ENCODE data around the gene KCNJ10. TPM values are rescaled to one million over a fixed set of nuclear protein-coding genes. Genes with fewer than 3 reads are reported as not detected.

The KCNJ10 gene
- total RNA-seq, 2 donors from 2014 or later = not detected

DNA sequence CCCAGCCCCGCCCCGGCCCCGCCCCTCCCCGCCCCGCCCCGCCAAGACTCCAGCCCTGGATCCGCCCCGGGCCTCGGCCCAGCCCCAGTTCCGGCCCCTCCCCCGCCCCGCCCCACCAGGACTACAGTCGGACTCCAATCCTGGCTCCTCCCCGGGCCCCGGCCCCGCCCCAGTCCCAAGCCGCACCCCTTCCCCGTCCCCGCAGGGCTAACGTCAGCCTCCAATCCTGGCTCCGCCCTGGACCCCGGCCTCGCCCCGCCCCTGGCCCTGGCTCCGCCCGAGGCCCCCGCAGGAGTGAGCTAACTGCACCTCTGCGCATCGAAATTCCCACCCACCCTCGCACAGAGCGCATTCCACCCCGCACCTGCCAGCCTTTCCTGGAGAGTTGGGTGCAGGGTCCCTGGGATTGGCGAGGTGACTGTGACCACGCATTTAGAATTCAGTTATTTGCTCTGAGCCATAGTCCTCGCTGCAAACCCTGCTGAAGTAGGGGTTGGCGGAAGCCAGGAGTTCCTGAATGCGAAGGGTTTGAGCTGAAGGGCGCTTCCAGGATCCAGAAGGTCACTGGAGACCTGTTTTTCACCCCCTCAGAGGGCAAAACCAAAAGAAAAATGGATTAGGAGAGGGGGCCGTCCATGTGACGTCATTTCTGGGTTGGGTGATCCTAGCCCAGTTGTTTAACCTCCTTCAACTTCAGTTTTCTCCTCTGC lies 29.0 kb upstream of the KCNJ10 start:
- Histone ChIP-seq H3K9me3 (no peaks in the 10 kb centered on the region), H3K4me1 (replicated peaks) (peaks cover 12% of the 10 kb centered on the region), H3K27ac (peak overlapping the region; percentile 87 to 97), H3K36me3 (no peaks in the 10 kb centered on the region), H3K27me3 (replicated peaks; ENCODE audit: insufficient read depth) (no peaks in the 10 kb centered on the region), H3K4me3 (peak overlapping the region; percentile 66 to 95)
- intact Hi-C loops (cut with DNase I) = no loop called here
- TF ChIP-seq POLR2A (IDR thresholded peaks at IDR 0.05) (peak; percentile 56), POLR2AphosphoS5 (IDR thresholded peaks at IDR 0.05) (peak; percentile 76)
- TF ChIP-seq, protein P1, sequence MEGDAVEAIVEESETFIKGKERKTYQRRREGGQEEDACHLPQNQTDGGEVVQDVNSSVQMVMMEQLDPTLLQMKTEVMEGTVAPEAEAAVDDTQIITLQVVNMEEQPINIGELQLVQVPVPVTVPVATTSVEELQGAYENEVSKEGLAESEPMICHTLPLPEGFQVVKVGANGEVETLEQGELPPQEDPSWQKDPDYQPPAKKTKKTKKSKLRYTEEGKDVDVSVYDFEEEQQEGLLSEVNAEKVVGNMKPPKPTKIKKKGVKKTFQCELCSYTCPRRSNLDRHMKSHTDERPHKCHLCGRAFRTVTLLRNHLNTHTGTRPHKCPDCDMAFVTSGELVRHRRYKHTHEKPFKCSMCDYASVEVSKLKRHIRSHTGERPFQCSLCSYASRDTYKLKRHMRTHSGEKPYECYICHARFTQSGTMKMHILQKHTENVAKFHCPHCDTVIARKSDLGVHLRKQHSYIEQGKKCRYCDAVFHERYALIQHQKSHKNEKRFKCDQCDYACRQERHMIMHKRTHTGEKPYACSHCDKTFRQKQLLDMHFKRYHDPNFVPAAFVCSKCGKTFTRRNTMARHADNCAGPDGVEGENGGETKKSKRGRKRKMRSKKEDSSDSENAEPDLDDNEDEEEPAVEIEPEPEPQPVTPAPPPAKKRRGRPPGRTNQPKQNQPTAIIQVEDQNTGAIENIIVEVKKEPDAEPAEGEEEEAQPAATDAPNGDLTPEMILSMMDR (IDR thresholded peaks at IDR 0.05) = no peak
- WGBS = 3% methylated on average over 24 of the region's 40 CpGs
- peak; percentile 97 for DNase-seq (ENCODE audit: low spot score)

GRCh38 chr1:160097911-160098851 lies 28.2 kb upstream of the KCNJ10 start, which contains the start of gene IGSF8:
Gene IGSF8, minus strand, starts transcription at chr1:160098619. Its CDS starts 147 bp downstream, at chr1:160098472.
- Histone ChIP-seq H3K36me3 (no peaks in the 10 kb centered on the region), H3K4me3 (peak within 1 kb of the TSS; percentile 66 to 95), H3K27ac (peak within 1 kb of the TSS; percentile 87 to 97), H3K4me1 (replicated peaks) (peaks cover 12% of the 10 kb centered on the region), H3K9me3 (no peaks in the 10 kb centered on the region), H3K27me3 (replicated peaks; ENCODE audit: insufficient read depth) (no peaks in the 10 kb centered on the region)
- intact Hi-C loops (cut with DNase I) = no loop called here
- 2% methylated on average over 30 of the region's 64 CpGs for WGBS
- DNase-seq (ENCODE audit: low spot score) = peak; percentile 90
- peak; percentile 66 for TF ChIP-seq POLR2A (IDR thresholded peaks at IDR 0.05)
- peak; percentile 32 for TF ChIP-seq POLR2AphosphoS5 (IDR thresholded peaks at IDR 0.05)
- TF ChIP-seq, protein P1 (IDR thresholded peaks at IDR 0.05) = no peak

- peaks cover 0 to 3% of the 10 kb centered on the region in 2 donors for H3K36me3 ChIP-seq
- TF ChIP-seq POLR2A (IDR thresholded peaks at IDR 0.05) = no peak
- no peak for TF ChIP-seq POLR2AphosphoS5 (IDR thresholded peaks at IDR 0.05)
- TF ChIP-seq, protein P1 (IDR thresholded peaks at IDR 0.05) = no peak
- peaks cover 12% of the 10 kb centered on the region for H3K4me1 ChIP-seq (replicated peaks)
- H3K9me3 ChIP-seq = no peaks in the 10 kb centered on the region
- no peak for DNase-seq (ENCODE audit: low spot score)
- H3K27ac ChIP-seq = peak overlapping the region; percentile 87 to 97
- intact Hi-C loops (cut with DNase I) = no loop called here
- H3K4me3 ChIP-seq = peak overlapping the region; percentile 66 to 95
- H3K27me3 ChIP-seq (replicated peaks; ENCODE audit: insufficient read depth) = no peaks in the 10 kb centered on the region
- 70% methylated on average over 5 of the region's 5 CpGs for WGBS
Measured at GRCh38 chr1:160097151-160097910, 27.4 kb upstream of the KCNJ10 start.

- Histone ChIP-seq H3K36me3 (peaks cover 0 to 7% of the 10 kb centered on the region in 2 donors), H3K9me3 (no peaks in the 10 kb centered on the region), H3K4me3 (no peak overlapping the region), H3K4me1 (replicated peaks) (peaks cover 8% of the 10 kb centered on the region), H3K27ac (no peak overlapping the region), H3K27me3 (replicated peaks; ENCODE audit: insufficient read depth) (no peaks in the 10 kb centered on the region)
- intact Hi-C loops (cut with DNase I) = no loop called here
- DNase-seq (ENCODE audit: low spot score) = no peak
- 65% methylated on average over 4 of the region's 4 CpGs for WGBS
- no peak for TF ChIP-seq POLR2AphosphoS5 (IDR thresholded peaks at IDR 0.05)
- TF ChIP-seq, protein P1 (IDR thresholded peaks at IDR 0.05) = no peak
- TF ChIP-seq POLR2A (IDR thresholded peaks at IDR 0.05) = no peak
Measured at GRCh38 chr1:160096274-160097116, 26.5 kb upstream of the KCNJ10 start.
